Left forelimb (tissue), 1 donor: ENCODE measurements around the gene CD5L.

Experiments used
- DNase-seq: peaks from one replicate; pipeline ENCODE4 v3.0.0-alpha.2; 2018; ENCODE audit warnings: low spot score

Gene CD5L

DNA sequence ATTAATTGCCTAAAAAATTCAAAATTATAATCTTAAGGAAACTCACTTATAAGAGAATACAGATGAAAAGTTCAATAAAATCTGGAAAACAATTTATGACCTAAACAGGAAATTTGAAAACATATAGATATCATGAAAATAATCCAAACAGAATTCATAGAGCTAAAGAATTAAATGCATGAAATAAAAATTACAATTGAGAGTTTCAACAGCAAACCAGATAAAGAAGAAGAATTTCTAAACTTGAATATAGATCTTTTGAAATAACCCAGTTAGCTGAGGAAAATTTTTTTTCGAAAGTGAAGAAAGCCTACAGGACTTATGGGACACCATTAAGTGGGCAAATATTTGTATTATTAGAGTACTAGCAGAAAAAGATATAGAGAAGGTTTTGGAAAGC lies 28.3 kb downstream of the CD5L start:
- no peak for DNase-seq

GRCh38 chr1:157806431-157807149 lies 35.0 kb downstream of the CD5L start:
- no peak for DNase-seq

DNA sequence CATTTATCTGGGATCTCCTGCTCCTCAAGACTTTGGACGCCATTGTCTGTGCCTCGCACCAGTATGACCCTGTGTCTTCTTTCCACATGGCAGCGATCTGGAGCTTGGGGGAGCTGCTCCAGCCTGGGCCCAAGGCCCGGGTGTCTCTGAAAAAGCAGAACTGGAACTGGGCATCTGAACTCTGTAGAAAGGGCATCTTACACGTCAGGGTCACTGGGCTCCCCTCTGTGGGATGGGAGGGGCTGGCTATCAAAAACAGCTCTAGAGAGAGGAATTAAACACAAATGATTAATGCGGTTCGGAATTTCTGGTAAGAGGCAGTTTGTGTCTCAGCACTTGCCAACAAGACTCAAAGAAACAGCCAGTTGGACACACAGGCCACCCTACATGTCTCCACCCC lies 37.8 kb downstream of the CD5L start:
- DNase-seq = no peak

GRCh38 chr1:157799996-157800395 lies 41.6 kb downstream of the CD5L start:
- DNase-seq = no peak

DNA sequence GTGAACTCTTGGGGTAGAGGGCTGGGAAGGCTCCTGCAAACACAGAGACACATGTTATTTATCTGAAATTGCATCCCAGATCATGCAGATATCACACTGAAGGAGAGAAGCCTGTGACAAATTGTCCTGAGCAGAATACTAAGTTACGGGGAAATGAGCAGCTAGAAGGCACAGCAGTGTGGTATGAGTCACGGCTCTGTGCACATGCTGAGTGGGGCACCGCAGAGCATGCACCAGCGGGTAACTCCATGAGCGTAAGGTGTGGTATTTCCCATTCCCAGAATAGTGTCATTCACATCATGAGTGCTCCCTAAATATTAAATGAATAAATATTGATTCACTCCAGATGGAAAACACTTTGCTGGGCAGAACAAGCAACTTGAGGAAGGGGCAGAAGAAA lies 43.4 kb downstream of the CD5L start:
- DNase-seq = no peak

DNA sequence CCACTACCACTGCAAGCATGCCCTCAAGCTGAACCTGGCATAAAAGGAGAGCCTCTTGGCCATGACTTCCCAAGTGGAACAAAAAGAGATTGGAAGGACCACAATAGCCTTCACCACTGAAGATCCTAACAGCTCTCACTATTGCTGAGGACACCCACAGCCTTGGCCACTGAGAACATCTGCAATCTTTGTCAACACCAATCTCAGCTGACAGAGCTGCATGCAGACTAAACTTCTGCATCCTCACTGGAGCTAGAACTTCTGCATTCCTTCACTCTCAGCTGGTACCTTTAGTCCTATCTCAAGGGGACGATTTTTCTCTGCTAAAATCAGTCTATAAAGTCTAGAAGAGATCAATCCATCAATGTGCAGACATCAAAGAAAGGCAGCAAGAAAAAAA lies 56.4 kb downstream of the CD5L start:
- DNase-seq = no peak

DNA sequence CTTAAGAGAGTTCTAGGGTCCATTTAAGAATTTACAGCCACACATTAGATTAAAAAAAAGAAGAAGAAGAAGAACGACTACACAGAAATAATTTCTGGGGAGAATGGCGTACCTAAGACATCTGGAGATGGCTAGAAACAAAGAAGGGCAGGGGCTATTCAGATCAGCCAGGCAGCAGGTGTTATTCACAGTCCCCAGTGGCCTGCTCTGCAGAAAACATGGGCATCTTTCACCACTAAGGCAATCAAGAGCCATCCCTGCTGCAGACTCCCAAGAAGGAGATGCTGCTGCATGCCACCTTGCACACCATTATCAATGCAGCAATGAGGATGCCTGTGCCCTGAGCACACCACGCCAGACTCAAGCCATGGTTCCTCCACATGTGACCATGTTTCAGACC lies 56.8 kb downstream of the CD5L start:
- DNase-seq = no peak

GRCh38 chr1:157782931-157783330 lies 58.7 kb downstream of the CD5L start:
- no peak for DNase-seq

- DNase-seq = no peak
These were observed 60.6 kb downstream of the CD5L start for GRCh38 chr1:157781048-157781447.
